HG02642 (cell line): Measurements from ENCODE around the gene SP140L.
A peak's percentile ranks its signal among the peaks of the same experiment; 100 is the strongest.
"Not testable (repeated sequence)": the region's sequence is repeated elsewhere in the genome, so short reads cannot be mapped to it uniquely, and the experiment has no call there.

Experiments used
- ATAC-seq: cut with Tn5 transposase; IDR thresholded peaks from one replicate; pipeline ENCODE4 v1.9.1; 2021; ENCODE audit warnings: mild to moderate bottlenecking; ENCODE audit not compliant: unreplicated experiment, poor library complexity

The SP140L gene

DNA sequence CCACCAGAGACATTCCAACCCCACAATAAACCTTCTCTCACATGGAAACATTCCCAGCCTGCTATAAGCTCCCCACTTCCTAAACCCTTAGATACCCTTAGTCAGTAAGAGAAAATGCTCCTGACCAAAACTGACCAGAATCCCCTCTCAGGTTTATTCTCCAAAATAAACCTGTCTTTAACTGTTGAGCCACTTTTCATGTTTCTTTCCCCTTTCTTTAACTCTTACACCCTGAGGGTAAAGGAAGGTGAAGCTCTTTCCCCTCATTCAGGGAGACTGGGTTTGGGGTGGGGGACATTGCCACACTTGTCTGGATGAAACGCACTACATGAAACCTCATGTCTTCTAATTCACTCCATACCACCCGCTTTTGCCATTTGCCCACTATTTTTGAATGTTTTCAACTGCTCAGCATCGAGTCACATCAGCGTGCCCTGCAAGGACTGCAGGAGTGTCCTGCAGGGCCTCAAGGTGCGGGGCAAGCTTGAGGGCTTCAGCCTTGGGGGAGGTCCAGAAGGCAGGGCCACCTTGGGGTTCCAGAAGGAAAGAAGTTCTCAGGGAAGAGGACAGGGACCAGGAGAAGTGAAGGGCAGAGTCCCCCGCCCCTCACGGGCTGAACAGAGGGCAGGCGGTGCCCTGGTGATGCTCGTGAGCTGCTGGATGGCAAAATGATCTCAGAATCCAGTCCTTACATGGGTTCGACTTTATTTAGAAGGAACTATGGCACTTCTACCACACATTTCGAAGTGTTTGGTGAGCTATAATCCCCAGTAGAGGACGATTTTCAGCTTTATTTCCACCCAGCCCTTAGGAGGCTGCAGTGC is 4.2 kb upstream of the SP140L start:
- ATAC-seq: no peak

DNA sequence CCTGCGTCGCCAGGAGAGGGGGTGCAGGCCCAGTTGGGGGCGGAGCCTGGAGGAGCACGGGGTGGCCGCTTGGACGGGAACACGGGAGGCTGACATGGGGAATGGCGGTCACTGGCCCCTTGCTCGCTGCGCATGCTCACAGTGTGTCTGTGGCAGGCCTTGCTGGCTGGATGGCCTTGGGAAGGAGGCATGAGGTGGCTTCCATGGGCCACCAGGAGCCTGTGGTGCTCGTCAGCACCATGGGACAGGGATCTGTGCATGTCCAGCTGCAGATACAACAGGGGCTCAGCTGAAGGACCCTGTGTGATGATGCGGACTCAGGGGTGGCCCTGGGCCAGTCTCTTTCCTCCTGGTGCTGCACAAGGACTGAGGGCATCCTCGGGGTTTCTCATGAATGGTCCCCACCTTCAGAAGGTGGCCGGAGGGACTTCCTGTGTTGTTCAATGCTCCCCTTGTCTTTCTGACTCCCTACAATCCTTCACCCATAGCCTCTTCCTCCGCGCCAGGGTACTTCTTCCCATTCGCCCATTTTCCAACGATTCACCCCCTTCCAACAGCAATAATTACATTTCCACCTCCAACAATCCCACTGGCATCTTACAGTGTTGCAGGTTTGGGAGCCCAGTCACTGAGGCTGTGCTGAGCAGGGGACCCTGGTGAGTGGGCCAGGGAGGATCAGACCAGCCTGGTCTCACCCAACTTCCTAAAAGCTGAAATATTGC is 3.4 kb upstream of the SP140L start:
- ATAC-seq: no peak

DNA sequence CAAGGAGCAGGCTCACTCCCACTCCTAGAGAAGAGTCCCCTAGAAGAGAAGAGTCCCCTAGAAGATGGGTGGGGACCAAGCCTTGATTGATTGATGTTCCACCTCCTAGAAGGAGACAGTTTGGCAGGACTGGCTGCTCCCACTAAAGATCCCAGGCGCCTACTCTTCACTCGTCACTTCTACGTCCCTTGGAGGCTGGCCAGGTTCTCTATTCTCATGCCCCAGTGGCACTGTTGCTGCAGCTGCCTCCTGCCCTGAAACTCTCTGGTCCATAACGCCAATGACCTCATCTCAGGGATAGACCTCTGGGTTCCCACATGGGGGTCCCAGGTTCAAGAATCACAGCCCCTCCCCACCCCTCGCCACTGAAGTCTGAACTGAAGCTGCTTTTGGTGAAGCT is 2.5 kb upstream of the SP140L start:
- no peak for ATAC-seq

DNA sequence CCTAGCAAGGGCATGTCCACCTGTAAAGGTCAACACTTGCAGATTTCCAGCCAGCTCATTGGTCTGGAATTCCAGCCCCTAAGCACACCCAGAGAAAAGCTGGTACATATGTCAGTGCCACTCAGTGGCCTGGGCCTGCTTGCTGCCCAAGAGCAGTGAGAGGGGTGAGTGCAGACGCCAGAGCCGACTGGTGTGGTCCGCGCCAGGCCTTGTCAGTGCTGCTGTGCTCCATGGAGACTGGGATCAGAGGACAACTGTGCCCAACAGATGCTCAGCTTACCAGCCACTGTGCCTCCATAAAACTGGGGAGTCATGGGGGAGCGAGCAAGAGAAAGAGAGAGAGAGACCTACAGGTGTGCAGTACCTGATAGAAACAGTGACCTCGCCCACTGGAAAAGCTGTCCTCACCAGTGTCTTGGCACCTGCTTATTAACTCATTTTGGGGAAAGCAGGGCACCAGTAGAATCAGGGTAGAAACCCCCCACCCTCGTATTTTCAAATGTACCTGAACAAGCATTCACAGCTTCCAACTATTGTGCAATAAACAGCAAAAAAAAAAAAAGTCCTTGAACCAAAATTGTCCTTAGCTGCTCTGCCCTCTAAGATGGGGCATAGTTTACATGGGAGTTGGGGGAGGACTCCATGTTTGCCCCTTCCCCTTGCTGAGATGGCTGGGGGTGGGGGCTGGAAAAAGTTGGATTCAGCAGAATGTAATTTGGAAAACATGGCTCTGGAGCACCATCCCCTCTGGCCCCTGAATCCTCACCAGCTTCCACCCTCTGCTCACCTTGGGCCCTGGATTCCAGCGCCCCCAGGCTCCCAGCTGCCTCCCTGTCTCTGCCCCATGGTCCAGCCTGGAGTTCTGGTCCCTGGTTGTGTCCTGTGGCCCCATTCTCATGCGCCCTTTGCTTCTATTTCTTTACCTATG is 1.4 kb upstream of the SP140L start:
- ATAC-seq: no peak

DNA sequence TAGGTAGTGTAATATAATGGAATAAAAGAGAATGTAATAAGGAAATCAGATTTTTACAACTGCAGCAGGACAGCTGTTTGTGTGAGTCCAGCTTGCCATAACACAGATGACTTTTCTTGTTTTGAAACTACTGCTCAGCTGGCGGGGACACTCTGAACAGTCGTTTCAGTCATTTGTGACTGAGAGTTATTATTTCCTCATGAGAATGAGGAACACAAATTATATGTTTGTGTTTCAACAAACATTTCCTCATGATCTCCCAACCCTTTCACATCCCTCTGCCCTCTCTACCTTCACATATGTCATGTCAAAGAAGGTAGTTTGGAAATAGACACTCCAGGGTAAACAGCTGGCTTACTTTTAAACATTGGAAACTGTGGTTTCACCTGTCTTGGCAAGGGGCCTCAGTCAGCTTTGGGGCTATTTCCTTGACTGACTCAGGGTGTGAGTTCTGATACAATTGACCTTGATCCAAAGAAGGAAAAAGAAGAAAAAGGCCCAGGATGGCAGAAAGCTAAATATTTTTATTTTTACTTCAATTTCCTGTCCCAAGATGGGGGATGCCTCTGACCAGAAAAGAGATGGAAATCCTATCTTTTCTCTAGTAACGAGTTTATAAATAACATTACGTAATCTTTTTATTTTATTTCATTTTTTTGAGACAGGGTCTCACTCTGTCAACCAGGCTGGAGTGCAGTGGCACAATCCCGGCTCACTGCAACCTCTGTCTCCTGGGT is 593 bp downstream of the SP140L start:
- ATAC-seq: peak; percentile 74

DNA sequence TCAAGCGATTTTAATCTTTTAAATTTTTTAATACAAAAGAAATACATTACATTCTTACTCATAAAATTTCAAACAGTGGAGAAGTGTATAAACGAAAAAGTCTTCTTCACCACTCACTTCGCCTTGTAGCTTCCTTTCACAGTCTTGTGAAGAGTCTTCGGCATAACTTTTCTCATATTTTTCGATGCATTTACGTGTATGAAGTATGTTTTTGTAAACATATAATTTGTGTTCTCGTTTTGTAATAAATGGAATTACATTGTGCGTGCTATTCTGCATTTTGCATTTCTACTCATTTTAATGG is 1.1 kb downstream of the SP140L start:
- ATAC-seq: no peak

DNA sequence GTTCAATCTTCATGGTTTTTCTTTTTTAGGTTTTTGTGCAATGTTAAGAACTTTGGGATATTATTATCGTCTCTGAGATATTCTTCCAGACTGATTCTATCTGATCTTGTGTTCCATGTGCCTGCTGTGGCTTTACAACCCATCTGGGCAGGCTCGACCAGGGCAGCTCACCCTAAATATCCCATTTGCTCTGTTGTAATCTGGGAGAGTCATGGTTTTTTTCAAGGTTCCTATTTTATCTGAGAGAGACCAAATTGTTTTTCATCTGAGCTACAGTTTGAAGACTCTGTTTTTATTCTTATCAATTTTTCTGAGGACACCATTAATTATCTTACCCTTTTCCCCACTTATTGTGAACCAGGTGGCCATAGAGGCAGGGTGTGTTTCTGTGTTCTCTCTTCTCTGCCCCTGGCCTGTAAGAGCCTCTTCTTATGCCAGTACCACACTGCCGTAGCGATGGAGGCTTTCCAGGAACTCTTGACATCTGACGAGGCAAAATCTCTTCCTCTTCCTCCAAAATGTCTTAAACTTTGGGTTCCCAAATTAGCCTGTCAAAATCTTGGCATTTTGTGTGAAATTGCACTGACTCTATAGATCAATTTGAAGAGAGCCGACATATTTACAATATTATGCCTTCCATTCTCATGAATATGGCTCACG is 3.1 kb downstream of the SP140L start:
- ATAC-seq: no peak

DNA sequence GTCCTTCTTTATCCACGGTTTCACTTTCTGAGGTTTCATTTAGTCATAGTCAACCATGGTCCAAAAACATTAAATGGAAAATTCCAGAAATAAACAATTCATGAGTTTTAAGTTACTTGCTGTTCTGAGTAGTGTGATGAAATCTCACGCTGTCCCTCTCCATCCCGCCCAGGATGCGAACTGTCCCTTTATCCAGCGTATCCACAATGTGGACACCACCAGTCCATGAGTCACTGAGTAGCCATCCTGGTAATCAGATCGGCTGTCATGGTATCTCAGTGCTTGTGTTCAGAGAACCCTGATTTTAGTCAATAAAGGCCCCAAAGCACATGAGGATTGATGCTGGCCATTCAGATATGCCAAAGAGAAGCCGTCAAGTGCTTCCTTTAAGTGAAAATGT is 3.7 kb downstream of the SP140L start:
- no peak for ATAC-seq

DNA sequence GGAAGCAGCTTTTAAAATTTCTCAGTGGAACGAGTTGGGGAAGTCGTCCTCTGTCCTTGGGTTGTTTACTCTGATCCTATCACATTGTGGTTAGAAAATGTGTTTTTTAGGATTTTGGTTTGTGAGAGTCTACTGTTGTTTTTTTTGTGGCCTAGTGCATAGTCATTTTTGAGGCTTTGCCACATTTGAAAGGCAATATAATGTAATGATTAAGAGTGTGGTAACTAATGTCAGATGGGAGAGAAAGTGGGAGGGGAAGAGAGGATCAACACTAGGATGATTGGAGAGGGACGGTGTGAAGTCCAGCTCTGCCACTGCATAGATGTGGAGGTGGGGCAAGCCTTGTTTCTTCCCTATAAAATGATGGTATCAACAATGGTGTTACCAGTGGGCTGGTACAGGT is 8.5 kb downstream of the SP140L start:
- no peak for ATAC-seq

DNA sequence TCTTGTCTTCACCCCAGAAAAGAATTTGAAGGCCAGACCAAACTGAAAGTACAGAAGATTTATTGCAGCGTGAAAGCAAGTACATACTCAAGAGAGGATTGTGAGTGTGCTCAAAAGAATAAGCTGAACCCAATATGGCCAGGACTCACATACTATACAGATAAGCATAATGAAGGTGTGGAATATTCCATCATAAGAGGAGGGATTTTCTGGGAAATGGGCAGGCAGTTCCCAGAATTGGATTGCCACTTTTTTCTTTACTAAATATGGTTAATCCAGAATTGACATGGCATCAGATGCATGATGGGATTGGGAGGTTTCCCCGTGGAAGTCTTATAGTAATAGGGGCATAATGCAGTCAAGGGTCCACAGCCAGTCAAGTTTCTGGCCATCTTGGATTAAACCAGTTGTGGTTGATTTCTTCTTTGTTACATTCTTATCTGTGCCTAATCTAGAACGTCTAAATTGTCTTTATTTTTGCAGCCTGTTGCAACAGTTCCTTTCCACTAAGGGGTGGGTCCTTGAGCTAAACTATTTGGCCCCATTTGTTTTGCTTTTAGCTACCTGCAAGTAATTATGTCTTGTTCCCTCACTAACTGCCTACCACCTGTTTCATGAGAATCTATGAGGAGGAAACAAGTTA is 9.0 kb downstream of the SP140L start:
- ATAC-seq: no peak

DNA sequence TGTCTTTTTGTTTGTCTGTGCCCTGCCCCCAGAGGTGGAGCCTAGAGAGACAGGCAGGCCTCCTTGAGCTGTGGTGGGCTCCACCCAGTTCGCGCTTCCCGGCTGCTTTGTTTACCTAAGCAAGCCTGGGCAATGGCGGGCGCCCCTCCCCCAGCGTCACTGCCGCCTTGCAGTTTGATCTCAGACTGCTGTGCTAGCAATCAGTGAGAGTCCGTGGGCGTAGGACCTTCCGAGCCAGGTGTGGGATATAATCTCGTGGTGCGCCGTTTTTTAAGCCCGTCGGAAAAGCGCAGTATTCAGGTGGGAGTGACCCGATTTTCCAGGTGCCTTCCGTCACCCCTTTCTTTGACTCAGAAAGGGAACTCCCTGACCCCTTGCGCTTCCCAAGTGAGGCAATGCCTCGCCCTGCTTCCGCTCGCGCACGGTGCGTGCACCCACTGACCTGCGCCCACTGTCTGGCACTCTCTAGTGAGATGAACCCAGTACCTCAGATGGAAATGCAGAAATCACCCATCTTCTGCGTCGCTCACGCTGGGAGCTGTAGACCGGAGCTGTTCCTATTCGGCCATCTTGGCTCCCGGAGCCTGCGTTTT is 15.0 kb downstream of the SP140L start:
- not testable (repeated sequence) for ATAC-seq

DNA sequence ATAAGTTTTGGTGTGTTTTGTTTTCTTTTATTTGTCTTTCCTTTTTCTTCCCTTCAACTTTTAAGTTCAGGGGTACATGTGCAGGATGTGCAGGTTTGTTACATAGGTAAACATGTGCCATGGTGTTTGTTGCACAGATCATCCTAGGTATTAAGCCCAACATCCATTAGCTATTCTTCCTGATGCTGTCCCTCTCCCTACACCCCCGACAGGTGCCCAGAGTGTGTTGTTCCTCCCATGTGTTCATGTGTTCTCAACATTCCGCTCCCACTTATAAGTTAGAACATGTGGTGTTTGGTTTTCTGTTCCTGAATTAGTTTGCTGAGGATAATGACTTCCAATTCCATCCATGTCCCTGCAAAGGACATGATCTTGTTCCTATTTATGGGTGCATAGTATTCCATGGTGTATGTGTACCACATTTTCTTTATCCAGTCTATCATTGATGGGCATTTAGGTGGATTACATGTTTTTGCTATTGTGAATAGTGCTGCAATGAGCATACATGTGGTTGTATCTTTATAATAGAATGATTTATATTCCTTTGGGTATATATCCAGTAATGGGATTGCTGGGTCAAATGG is 16.1 kb downstream of the SP140L start:
- ATAC-seq: not testable (repeated sequence)

DNA sequence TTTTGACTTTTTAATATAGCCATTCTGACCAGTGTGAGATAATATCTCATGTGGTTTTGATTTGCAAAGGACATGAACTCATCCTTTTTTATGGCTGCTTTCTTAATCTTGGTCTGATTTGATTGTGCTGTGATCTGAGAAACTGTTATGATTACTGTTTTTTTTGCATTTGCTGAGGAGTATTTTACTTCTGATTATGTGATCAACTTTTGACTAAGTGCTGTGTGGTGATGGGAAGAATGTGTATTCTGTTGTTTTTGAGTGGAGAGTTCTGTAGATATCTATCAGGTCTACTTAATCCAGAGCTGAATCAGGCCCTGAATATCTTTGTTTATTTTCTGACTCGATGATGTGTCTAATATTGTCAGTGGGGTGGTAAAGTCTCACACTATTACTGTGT is 16.8 kb downstream of the SP140L start:
- no peak for ATAC-seq

DNA sequence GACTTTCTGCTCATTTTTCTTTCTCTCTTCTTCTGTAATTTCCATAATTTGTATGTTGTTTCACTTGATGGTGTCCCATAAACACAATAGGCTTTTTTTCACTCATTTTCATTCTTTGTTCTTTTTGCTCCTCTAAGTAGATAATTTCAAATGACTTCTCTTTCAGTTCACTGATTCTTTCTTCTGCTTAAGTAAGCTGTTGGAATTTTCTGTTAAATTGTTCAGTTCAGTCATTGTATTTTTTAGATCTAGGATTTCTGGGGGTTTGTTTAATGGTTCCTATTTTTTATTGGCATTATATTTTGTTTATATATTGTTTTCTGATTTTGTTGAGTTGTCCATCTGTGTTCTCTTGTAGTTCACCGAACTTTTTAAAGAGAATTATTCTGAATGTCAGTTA is 19.5 kb downstream of the SP140L start:
- ATAC-seq: no peak

DNA sequence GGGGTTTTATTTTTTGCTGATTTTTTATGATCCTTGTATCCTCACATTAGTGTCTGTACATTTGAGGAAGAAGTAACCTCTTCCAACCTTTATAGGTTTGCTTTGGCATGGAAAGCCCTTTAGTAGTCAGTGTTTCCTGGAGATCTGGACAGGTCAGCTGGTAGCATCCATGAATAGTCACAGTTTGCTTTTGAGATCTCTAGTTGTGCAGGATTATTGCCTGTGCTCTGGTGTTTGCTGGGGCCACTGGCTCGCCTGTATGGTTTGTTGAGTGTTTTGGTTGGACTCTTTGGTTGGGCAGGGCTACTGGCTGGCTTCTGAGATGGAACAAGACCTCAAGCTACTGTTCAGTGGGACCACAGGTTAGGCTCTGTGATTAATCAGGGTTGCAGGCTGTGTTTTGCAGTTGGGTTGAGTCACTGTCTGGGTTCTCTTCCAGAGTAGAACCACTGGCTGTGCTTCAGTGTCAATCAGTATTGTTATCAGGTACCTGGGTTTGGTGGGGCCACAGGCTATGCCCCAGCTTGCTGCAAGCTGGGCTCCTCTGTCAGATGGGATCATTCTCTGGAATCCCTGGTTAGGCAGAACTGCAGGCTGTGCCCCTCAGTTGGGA is 20.0 kb downstream of the SP140L start:
- ATAC-seq: no peak

DNA sequence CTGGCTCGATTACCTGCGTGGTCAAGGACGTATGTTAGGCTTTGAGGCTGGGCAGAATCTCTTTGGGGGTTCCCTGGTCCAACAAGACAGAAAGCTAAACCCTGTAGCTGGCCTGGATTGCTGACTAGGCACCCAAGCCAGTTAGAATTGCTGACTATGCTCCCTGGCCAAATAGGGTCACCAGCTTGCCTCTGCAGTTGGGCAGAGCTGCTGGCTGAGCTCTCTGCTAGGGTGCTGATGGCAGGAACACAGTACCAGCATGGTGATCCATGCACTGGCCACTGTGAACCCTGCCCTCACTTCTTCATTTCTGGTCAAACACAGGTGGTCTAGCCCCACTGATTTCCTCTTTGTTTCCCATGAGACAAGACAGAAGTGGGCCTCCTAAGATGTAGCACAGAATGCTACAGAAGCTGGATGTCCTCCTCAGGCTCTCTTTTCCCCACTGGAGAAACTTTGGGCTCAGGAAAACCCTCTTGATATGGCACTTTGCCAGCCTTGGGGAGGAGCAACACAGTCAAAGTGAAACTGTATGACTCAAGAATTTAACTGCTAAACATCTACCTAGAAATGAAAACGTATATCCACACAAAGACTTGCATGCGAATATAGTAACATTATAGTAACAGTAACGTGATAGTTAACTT is 20.8 kb downstream of the SP140L start:
- ATAC-seq: peak; percentile 56

DNA sequence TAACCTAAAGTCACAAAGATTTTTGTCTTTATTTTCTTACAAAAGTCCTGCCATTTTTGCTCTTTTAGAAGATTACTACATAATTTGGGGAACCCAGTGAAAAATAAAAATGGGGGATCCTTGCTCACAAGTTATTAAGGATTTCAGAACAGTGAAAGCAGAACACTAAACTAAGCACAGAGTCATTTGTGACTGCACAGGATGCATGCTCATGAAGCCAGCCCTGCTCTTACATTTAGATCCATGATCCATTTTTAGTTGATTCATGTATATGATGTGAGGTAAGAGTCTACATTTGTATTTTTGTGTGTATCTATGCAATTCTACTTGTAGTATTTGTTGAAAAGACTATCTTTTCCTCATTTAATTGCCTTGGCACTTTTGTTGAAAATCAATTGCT is 21.8 kb downstream of the SP140L start:
- ATAC-seq: no peak

DNA sequence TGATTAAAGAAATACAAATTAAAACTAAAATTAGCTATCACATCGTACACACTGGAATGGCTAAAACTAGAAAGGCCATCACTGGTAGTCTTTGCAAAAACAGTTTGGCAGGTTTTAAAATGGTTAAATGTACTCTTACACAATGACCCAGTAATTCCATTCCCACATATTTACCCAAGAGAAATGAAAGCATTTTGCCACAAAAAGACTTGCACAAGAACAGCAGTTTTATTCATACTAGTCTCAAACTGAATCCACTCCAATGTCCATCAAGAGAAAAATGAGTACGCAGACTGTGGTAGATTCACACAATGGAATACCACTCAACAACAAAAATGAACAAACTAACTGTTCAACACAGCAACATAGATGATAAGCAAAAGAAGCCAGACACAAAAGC is 29.1 kb downstream of the SP140L start:
- no peak for ATAC-seq
